Measurements from ENCODE around the gene DBI.
"Not testable (repeated sequence)": the region's sequence is repeated elsewhere in the genome, so short reads cannot be mapped to it uniquely, and the experiment has no call there.

The DBI gene

DNA sequence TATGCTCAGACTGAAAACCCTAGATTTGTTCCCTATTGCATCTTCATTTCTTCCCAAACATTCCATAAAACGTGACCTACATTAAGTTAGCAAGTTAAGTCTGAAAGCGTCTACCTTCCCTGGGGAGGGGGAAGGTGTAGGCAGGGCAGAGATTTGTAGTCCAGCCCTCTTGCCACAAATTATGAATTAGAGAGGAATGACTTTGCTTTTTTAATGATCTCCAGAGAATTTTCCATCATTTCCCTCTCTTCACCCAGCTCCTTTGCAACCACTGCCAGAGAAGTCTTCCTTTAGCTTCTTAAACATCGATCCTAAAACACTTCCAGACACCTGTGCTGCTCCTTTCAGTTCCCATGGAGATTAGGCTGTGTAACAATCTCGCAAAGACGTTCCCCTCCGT is 1.3 kb upstream of the DBI start:
- no peak for DNase-seq (ENCODE audit: low spot score)

DNA sequence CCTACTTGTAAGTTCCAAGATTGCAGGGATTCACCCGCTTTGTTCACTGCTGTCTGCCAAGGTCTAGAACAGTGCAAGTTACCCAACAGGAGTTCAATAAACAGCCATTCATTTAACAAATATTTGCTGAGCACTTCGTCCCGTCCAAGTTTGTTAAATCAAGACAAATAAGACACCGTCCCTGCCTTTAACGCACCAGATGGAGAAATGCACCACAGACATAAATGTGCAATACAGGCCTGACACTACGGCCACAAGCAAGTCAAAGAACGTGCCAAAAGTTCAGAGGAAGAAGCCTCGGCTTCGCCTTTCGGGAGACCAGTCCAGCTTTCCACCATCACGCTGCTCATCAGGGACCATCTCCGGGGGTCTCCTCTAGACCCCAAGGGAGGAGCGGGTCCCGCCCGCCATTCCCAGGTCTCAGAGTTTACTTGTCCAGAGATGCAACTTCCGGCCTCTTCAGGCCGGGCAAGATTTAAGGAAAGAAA is 572 bp upstream of the DBI start:
- no peak for DNase-seq (ENCODE audit: low spot score)

DNA sequence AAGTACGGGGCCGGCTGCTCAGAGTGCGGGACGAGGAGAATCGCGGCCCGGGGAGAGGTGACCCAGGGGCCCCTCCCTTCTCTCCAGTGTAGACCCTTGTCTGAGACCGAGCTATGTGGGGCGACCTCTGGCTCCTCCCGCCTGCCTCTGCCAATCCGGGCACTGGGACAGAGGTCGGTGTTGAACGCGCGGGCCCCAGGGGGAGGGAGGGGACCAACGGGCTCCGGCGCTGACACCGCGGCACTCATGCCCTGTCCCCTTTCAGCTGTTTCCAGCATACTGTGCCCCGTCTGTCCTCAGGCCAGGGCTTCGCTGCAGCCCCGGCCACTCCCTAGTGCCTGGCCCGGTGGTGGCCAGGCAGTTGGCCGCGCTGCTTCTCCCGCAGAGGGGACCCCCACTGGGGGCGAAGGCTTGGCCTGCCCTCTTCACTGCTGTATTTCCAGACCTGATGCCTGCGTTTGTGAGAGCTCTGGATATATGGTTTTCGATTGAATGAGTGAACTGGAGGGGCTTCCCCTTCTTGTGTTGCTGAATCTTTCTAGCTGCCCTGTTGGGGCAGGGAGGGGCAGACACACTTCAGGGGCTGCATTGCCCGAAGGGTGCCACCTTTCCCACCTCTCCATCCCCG is 809 bp downstream of the DBI start:
- DNase-seq (ENCODE audit: low spot score), result peak; percentile 69

- DNase-seq (ENCODE audit: low spot score), result no peak
Measured at GRCh38 chr2:119369845-119370244, 3.1 kb downstream of the DBI start.

GRCh38 chr2:119371111-119371510 is 4.3 kb downstream of the DBI start:
- DNase-seq (ENCODE audit: low spot score), result no peak

DNA sequence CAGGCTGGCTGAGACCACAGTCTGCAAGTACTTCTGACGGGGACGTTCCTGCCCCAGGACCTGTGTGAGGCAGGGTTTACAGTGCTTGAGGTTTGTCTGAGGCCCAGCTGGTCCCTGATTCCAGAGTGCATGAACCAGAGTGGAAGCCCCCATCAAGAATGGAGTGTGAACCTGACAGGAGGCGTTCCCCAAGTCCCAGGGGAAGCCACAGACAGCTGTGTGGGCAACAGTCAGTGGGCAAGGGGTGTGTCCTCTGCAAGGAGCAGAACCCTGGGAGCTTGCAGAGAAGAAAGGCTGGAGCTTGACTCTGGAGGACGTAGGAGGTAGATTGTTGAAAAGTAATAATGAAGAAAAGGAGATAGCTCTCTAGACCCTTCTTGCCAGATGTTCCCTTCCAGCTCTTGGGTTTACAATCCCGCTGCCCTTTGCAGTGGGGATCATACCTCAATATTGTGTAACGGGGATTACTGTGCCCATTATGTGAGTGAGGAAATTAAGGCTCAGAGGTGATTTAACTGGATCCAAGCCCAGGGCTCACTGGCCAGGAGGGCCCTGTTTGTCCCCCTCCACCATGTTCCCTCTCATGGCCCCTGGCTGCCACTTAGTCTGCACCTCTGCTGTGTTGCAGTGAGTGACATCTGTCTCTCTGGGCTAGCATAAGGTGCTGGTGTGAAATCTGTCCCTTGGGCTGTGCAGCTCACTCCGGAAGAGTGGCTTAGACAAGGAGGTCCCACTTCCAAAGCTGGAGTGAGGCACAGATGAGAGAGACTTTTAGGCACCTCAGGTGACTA is 6.2 kb downstream of the DBI start:
- DNase-seq (ENCODE audit: low spot score), result no peak

GRCh38 chr2:119373907-119374745 is 7.3 kb downstream of the DBI start:
- not testable (repeated sequence) for DNase-seq (ENCODE audit: low spot score)

DNA sequence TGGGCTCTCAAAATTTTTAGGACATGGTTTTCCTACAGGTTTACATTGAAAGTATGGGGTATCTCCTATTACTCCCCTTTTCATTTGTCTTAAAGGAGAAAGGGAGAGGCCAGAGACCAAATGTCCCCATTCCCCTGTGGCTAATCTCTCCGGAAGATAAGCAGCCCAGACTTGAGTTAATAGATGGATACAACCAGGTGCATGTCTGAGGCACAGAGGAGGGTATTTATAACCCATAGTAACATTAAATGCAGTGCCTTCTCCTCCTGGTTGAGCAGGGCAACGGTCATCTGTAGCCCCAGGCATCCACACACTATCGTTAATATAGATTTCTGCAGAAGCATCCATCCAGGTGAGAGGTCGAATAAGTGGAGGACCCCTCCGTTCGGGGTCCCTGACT is 9.6 kb downstream of the DBI start:
- not testable (repeated sequence) for DNase-seq (ENCODE audit: low spot score)

DNA sequence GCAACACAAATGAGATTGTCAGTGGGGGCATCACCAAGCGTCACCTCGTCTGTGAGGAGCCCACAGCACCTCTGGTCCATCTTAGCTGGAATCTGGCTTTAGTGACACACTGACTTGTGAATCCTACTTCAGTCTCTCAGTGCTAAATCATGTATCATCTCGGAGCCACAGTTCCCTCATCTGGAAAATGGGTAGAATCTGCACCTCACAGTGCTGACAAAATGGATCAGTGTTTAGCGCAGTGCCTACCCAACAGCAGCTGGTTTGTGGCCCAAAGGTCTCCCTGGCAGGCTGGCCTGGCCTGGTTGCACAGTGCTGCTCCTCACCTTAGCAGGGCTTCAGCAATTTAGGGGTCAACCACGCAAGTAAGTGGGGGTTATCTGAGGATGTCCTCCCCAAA is 10.0 kb downstream of the DBI start:
- DNase-seq (ENCODE audit: low spot score), result no peak

DNA sequence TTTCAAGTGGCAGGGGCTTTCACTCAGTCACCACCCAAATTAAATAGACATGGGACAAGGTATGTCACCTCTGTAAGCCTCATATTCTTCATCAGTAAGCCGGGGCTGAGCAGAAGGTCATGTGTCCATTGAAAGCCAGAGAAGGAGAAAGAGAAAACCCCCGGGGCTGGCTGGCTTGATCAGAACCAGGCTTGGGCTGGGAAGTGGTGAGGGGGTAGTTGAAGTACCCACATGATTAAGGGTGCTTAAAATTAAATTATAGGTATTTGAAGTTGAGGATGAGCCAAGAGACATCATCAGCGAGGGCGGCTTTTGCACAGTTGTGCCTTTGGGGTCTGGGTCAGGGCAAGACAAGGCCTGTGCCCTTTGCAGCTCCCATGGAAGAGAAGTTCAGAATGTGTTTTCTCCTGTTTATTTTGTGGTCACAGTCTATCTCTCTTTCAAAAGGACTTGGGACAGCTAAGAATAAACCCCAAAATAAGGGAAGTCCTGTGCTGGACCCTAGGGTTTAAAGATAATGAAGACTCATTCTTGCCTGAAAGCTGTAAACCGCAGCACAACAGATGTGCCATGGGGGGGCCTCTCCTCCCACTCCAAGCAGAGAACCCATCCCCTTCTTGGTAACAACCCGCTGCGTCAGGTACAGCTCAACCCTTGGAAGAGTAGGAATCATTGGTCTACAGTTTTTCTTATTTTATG is 10.7 kb downstream of the DBI start:
- no peak for DNase-seq (ENCODE audit: low spot score)

DNA sequence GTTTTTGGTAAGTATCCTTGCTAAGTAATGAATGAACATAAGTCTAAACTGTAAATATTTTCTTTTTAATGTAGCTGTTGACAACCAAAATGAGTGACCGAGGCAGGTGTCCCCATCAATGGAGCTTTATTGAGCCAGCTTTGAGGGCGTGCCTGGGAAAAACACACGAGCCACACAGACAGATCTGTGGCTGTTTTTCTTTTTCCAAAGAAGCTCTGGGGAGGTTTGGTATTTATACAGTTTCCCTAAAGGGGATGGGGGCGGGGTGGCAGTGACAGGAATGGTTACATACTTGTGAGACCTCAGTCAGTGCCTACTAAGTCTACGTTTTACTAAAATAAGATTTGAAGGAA is 11.2 kb downstream of the DBI start:
- DNase-seq (ENCODE audit: low spot score), result no peak

DNA sequence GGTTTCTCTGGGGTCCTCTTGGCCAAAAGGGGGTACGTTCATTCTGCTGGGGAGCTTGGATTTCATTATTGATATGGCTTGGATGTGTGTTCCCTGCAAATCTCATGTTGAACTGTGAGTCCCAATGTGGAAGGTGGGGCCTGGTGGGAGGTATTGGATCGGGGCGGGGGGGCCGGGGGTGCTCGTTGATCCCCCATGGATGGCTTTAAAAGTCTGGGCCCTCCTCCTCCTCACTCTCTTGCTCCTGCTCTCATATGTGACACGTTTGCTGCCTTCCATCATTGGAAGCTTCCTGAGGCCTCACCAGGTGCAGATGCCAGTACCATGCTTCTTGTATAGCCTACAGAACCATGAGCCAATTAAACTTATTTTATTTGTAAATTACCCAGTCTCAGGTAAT is 11.8 kb downstream of the DBI start:
- no peak for DNase-seq (ENCODE audit: low spot score)

GRCh38 chr2:119383410-119384140 is 16.8 kb downstream of the DBI start:
- DNase-seq (ENCODE audit: low spot score), result no peak

DNA sequence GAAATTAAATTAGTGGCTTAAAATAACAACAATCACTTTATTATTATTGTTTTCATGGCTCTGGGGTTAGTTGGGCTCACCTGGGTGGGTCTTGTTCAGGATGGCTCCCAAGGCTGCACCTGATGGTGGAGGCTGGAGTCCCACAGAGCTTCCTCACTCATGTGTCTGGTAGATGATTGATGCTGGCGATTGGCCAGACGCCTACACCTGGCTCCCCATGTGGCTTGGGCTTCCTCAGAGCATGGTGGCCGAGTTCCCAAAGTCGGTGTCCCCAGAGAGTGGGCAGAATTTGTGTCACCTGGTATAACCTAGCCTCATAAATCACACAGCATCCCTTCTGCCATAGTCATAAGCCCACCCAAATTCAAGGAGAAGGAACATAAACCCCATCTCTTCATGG is 18.2 kb downstream of the DBI start:
- no peak for DNase-seq (ENCODE audit: low spot score)

GRCh38 chr2:119385466-119385865 is 18.7 kb downstream of the DBI start:
- DNase-seq (ENCODE audit: low spot score), result no peak

- no peak for DNase-seq (ENCODE audit: low spot score)
Measured at GRCh38 chr2:119387381-119388129, 20.8 kb downstream of the DBI start.

GRCh38 chr2:119389615-119390306 is 23.0 kb downstream of the DBI start:
- no peak for DNase-seq (ENCODE audit: low spot score)

DNA sequence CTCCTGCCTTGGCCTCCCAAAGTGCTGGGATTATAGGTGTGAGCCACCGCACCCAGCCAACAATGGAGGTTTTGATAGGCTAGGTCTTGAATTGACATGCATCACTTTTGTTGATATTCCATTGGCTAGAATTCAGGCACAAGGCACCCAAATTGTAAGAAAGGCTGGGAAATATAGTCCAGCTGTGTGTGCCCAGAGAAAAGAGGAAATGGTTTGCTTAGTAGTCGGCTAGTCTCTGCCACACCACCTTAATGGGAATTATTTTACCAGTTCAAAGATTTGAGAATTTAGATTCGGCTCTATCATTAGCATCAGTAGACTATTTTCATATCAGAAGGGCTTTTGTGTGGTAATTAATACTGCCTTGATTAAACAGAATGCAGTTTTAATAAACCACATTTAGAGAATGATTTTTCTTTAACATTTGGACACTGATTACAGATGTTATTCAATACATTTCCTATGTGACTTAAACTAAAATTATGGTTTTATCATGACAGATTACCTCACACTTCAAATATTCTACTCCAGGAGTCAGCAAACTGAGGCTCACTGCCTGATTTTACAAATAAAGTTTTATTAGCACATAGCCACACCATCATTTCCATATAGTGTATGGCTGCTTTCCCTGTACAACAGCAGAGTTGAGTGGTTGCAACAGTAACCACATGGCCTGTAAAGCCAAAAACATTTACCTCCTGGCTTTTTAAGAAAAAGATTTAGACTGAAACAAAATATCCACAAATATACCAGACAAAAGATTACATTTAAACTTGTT is 27.4 kb downstream of the DBI start:
- no peak for DNase-seq (ENCODE audit: low spot score)

- no peak for DNase-seq (ENCODE audit: low spot score)
Measured at GRCh38 chr2:119397196-119397595, 30.4 kb downstream of the DBI start.

All from HuH-7.5 (cell line).